ENCODE measurements around the gene BMP7. TPM values are rescaled to one million over a fixed set of nuclear protein-coding genes. Genes with fewer than 3 reads are reported as not detected.

The BMP7 gene
- total RNA-seq, 2 experiments from 2014 or later: not detected

DNA sequence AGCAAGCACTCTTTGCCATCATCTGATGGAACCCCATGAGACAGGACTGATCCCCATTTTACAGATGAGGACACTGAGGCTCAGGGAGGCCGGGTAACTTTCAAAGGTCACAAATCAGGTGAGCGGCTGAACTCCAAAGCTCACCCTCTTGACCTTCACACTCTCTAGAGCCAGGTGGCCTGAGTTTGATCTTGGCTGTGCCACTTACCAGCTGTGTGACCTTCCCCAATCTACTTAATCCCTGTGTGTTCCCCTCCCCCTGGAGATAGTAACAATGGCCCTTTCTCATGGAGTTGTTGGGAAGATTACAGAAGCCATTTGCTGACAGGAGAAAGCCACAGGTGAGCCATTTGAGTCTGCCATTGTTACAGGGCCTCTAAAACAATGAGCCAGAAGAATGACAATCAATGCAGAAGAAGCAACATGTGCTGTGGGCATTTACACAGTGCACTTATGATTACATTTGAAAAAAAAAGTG, 34.5 kb downstream of the BMP7 start:
- intact Hi-C loops (cut with DNase I, micrococcal nuclease): no loop called here
- Mint-ChIP-seq H3K9me3 (no peaks in the 10 kb centered on the region), H3K4me3 (no peak overlapping the region), H3K4me1 (ENCODE audit: low read depth) (no peaks in the 10 kb centered on the region), H3K36me3 (ENCODE audit: low read depth) (no peaks in the 10 kb centered on the region), H3K27ac (no peak overlapping the region), H3K27me3 (peaks cover 50% of the 10 kb centered on the region)
- POLR2A ChIA-PET: no interaction called here
- Histone ChIP-seq H3K27ac (ENCODE audit: low read depth in 1 of 2, low read length in 2 of 2) (no peak overlapping the region), H3K27me3 (ENCODE audit: control insufficient read depth in 1 of 2, insufficient read depth in 2 of 2, low read length in 2 of 2) (peaks cover 11 to 13% of the 10 kb centered on the region in 2 experiments), H3K9me3 (ENCODE audit: control insufficient read depth in 1 of 2, insufficient read depth in 1 of 2, low read length in 2 of 2) (peaks cover 0 to 4% of the 10 kb centered on the region in 2 experiments), H3K36me3 (ENCODE audit: insufficient read depth, low read length) (no peaks in the 10 kb centered on the region), H3K4me1 (ENCODE audit: insufficient read depth, low read length) (no peaks in the 10 kb centered on the region), H3K4me3 (ENCODE audit: low read length) (no peak overlapping the region)
- DNase-seq (no peak), ATAC-seq (ENCODE audit: poor library complexity) (no peak)
- CTCF ChIA-PET: no interaction called here
- TF ChIP-seq, protein P1, sequence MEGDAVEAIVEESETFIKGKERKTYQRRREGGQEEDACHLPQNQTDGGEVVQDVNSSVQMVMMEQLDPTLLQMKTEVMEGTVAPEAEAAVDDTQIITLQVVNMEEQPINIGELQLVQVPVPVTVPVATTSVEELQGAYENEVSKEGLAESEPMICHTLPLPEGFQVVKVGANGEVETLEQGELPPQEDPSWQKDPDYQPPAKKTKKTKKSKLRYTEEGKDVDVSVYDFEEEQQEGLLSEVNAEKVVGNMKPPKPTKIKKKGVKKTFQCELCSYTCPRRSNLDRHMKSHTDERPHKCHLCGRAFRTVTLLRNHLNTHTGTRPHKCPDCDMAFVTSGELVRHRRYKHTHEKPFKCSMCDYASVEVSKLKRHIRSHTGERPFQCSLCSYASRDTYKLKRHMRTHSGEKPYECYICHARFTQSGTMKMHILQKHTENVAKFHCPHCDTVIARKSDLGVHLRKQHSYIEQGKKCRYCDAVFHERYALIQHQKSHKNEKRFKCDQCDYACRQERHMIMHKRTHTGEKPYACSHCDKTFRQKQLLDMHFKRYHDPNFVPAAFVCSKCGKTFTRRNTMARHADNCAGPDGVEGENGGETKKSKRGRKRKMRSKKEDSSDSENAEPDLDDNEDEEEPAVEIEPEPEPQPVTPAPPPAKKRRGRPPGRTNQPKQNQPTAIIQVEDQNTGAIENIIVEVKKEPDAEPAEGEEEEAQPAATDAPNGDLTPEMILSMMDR (IDR thresholded peaks at IDR 0.05): no peak

DNA sequence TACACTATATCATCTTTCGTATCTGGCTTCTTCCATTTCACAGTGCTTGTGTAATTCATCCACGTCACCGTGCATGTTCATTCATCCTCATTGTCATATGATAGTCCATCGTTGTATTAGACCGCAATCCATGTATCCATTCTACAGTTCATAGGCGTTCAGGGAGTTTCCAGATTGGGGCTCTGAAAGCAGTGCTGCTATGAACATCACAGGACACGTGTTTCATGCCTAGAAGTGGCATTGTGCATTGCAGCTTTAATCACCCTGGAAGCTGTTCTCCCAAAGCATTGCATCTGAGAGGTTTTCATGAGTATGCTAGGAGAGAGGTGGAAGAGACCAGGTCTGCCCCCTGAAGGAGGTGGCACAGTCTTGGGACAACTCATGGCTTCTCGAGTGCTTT, 35.3 kb downstream of the BMP7 start:
- DNase-seq (no peak), ATAC-seq (ENCODE audit: poor library complexity) (no peak)
- H3K36me3 ChIP-seq (ENCODE audit: insufficient read depth, low read length): no peaks in the 10 kb centered on the region
- TF ChIP-seq, protein P1 (IDR thresholded peaks at IDR 0.05): no peak
- Mint-ChIP-seq H3K27me3 (peaks cover 43% of the 10 kb centered on the region), H3K36me3 (ENCODE audit: low read depth) (no peaks in the 10 kb centered on the region), H3K4me3 (no peak overlapping the region), H3K4me1 (ENCODE audit: low read depth) (no peaks in the 10 kb centered on the region), H3K27ac (no peak overlapping the region), H3K9me3 (no peaks in the 10 kb centered on the region)
- peaks cover 4 to 13% of the 10 kb centered on the region in 2 experiments for H3K27me3 ChIP-seq (ENCODE audit: control insufficient read depth in 1 of 2, insufficient read depth in 2 of 2, low read length in 2 of 2)
- CTCF ChIA-PET: no interaction called here
- H3K4me3 ChIP-seq (ENCODE audit: low read length): no peak overlapping the region
- intact Hi-C loops (cut with DNase I, micrococcal nuclease): no loop called here
- POLR2A ChIA-PET: no interaction called here
- peaks cover 0 to 4% of the 10 kb centered on the region in 2 experiments for H3K9me3 ChIP-seq (ENCODE audit: control insufficient read depth in 1 of 2, insufficient read depth in 1 of 2, low read length in 2 of 2)
- no peak overlapping the region for H3K27ac ChIP-seq (ENCODE audit: low read depth in 1 of 2, low read length in 2 of 2)
- H3K4me1 ChIP-seq (ENCODE audit: insufficient read depth, low read length): no peaks in the 10 kb centered on the region

DNA sequence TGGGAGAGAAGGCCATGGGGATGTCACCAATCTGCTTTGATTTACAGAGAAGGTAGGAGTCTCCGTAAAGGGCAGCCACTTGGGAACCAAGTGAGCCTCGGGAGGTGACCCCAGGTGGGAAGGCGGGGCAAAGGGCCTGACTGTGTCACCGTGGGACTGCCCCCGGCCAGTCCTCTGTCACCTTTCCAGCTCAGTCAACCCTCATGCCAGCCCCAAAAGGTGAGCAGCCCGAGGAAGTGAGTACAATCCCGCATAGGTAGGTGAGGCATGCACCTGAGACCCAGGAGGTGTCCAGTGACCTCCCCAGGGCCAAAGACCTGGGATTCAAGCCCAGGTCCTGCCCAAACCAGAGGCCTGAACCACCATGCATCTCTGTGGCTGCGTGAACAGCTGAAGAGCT, 36.2 kb downstream of the BMP7 start:
- Mint-ChIP-seq H3K27me3 (peaks cover 36% of the 10 kb centered on the region), H3K4me1 (ENCODE audit: low read depth) (no peaks in the 10 kb centered on the region), H3K27ac (no peak overlapping the region), H3K9me3 (no peaks in the 10 kb centered on the region), H3K4me3 (no peak overlapping the region), H3K36me3 (ENCODE audit: low read depth) (no peaks in the 10 kb centered on the region)
- Histone ChIP-seq H3K27me3 (ENCODE audit: control insufficient read depth in 1 of 2, insufficient read depth in 2 of 2, low read length in 2 of 2) (peaks cover 4 to 8% of the 10 kb centered on the region in 2 experiments), H3K27ac (ENCODE audit: low read depth in 1 of 2, low read length in 2 of 2) (no peak overlapping the region), H3K4me1 (ENCODE audit: insufficient read depth, low read length) (no peaks in the 10 kb centered on the region), H3K4me3 (ENCODE audit: low read length) (no peak overlapping the region), H3K36me3 (ENCODE audit: insufficient read depth, low read length) (no peaks in the 10 kb centered on the region), H3K9me3 (ENCODE audit: control insufficient read depth in 1 of 2, insufficient read depth in 1 of 2, low read length in 2 of 2) (peaks cover 0 to 4% of the 10 kb centered on the region in 2 experiments)
- DNase-seq (no peak), ATAC-seq (ENCODE audit: poor library complexity) (no peak)
- ChIA-PET CTCF (no interaction called here), POLR2A (no interaction called here)
- TF ChIP-seq, protein P1 (IDR thresholded peaks at IDR 0.05): no peak
- intact Hi-C loops (cut with DNase I, micrococcal nuclease): no loop called here

Data from CD4-positive, alpha-beta T cell (primary cell).